ENCODE results near the gene WDR64. TPM values are rescaled to one million over a fixed set of nuclear protein-coding genes. Genes with fewer than 3 reads are reported as not detected.
"Not testable (repeated sequence)": the region's sequence is repeated elsewhere in the genome, so short reads cannot be mapped to it uniquely, and the experiment has no call there.

WDR64 gene
- total RNA-seq, 2 experiments from 2014 or later, result 0.21 to 0.31 TPM

DNA sequence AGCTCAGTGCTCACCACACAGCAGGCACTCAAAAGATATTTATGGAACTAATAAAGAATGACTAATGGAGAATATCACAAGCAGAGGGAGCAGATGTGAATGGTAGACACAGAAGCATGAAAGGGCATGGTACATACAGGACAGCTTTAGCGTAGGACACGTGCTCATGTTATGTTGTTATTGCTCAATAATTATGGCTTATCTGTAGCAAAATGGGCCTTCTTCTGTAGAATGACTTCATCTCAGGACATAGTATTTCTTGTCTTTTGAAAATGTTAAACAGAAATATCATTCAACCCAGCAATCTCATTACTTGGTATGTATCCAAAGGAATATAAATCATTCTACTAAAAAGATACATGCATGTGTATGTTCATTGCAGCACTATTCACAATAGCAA is 137.0 kb downstream of the WDR64 start:
- Mint-ChIP-seq H3K27me3 (ENCODE audit: low read depth) (no peaks in the 10 kb centered on the region), H3K4me3 (no peak overlapping the region), H3K4me1 (ENCODE audit: low read depth) (no peaks in the 10 kb centered on the region), H3K36me3 (ENCODE audit: low read depth) (no peaks in the 10 kb centered on the region), H3K27ac (no peak overlapping the region), H3K9me3 (ENCODE audit: insufficient read depth) (no peaks in the 10 kb centered on the region)
- ChIA-PET POLR2A (no interaction called here), CTCF (no interaction called here)
- no peak for ATAC-seq
- no peak for DNase-seq

DNA sequence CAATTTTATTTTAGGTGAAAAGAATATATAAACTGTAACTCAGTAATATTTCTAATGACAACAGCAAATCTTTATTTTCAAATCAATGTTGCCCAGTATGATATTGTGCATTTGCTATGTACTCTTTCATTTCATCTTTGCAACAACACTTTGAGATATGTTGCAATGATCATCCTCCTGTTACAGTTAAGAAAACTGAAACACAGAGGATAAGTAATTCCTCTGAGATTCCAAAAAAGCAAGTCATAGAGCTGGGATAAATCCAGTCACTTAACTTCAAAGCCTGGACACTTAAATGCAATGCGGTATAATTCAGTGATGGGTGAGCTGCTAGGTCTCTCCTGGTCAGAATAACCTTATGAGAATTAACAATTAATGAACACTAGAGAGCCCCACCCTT is 147.3 kb downstream of the WDR64 start:
- H3K27ac Mint-ChIP-seq, result no peak overlapping the region
- no peak overlapping the region for H3K4me3 Mint-ChIP-seq
- ATAC-seq (no peak), DNase-seq (no peak)
- no peaks in the 10 kb centered on the region for H3K9me3 Mint-ChIP-seq (ENCODE audit: insufficient read depth)
- ChIA-PET CTCF (interaction anchor here (1.3 to 1.5 kb wide), 2 partner anchors 17 to 188 kb away, joined by 3 read pairs; no protein-coding TSS in a partner anchor), POLR2A (no interaction called here)
- no peaks in the 10 kb centered on the region for H3K36me3 Mint-ChIP-seq (ENCODE audit: low read depth)
- peaks cover 2% of the 10 kb centered on the region for H3K27me3 Mint-ChIP-seq (ENCODE audit: low read depth)
- no peaks in the 10 kb centered on the region for H3K4me1 Mint-ChIP-seq (ENCODE audit: low read depth)

DNA sequence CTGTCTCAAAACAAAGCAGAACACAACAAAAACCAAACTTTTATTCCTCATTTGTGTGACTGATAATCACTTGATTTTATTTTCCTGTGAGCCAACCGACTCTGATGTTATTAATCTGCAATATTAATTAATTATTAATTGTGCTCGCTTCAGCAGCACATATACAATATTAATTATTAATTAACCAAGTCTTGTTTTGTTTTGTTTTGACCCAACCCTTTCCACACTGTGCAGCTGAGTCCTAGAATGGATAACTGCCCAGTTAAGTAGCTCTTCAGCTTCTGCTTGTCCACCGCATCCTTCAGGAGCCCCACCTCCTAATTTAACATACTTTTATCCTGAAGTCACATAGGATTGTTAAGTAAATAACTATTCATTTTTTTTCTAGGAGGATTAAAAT is 148.6 kb downstream of the WDR64 start:
- no peaks in the 10 kb centered on the region for H3K9me3 Mint-ChIP-seq (ENCODE audit: insufficient read depth)
- no peak overlapping the region for H3K27ac Mint-ChIP-seq
- peaks cover 2% of the 10 kb centered on the region for H3K27me3 Mint-ChIP-seq (ENCODE audit: low read depth)
- CTCF ChIA-PET, result interaction anchor here (1.3 to 1.5 kb wide), 2 partner anchors 15 to 190 kb away, joined by 3 read pairs; no protein-coding TSS in a partner anchor
- no peaks in the 10 kb centered on the region for H3K4me1 Mint-ChIP-seq (ENCODE audit: low read depth)
- ATAC-seq, result no peak
- no peak overlapping the region for H3K4me3 Mint-ChIP-seq
- POLR2A ChIA-PET, result interaction anchor here (0.6 kb wide), 1 partner anchor 764 kb away, joined by 3 read pairs; no protein-coding TSS in a partner anchor
- H3K36me3 Mint-ChIP-seq (ENCODE audit: low read depth), result no peaks in the 10 kb centered on the region
- DNase-seq, result no peak

DNA sequence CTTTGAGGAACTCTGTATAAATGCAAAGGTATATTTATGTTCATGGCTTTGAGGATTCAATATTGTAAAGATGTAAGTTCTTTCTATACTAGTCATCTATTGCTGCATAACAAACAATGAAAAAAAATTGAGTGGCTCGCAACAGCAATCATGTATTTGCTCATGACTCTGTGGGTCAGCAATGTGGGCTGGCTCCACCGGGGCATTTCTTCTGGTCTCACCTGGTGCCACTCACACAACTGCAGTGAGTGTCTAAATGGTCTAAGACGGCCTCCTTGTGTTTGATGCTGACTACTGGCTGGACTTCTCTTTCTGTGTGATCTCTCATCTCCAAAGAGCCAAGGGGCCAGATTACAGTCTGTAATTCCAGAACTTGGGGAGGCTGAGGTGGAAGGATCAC is 150.8 kb downstream of the WDR64 start:
- ATAC-seq (no peak), DNase-seq (no peak)
- Mint-ChIP-seq H3K27me3 (ENCODE audit: low read depth) (peaks cover 2% of the 10 kb centered on the region), H3K4me1 (ENCODE audit: low read depth) (no peaks in the 10 kb centered on the region), H3K36me3 (ENCODE audit: low read depth) (no peaks in the 10 kb centered on the region), H3K4me3 (no peak overlapping the region), H3K9me3 (ENCODE audit: insufficient read depth) (no peaks in the 10 kb centered on the region), H3K27ac (no peak overlapping the region)
- ChIA-PET POLR2A (no interaction called here), CTCF (no interaction called here)

DNA sequence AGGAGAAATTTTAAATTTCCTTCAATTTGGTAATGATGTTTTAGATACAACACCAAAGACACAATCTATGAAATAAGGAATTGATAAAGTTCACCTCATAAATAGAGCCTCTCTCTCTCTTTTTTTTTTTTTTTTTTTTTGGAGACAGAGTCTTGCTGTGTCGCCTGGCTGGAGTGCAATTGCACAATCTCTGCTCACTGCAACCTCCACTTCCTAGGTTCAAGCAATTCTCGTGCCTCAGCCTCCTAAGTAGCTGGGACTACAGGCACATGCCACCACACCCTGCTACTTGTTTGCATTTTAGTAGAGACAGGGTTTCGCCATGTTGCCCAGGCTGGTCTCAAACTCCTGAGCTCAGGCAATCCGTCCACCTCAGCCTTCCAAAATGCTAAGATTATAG is 152.6 kb downstream of the WDR64 start:
- H3K27ac Mint-ChIP-seq; H3K9me3 Mint-ChIP-seq (ENCODE audit: insufficient read depth); H3K4me3 Mint-ChIP-seq; H3K4me1 Mint-ChIP-seq (ENCODE audit: low read depth); H3K36me3 Mint-ChIP-seq (ENCODE audit: low read depth); CTCF ChIA-PET; H3K27me3 Mint-ChIP-seq (ENCODE audit: low read depth); POLR2A ChIA-PET; DNase-seq; ATAC-seq: not testable (repeated sequence)

DNA sequence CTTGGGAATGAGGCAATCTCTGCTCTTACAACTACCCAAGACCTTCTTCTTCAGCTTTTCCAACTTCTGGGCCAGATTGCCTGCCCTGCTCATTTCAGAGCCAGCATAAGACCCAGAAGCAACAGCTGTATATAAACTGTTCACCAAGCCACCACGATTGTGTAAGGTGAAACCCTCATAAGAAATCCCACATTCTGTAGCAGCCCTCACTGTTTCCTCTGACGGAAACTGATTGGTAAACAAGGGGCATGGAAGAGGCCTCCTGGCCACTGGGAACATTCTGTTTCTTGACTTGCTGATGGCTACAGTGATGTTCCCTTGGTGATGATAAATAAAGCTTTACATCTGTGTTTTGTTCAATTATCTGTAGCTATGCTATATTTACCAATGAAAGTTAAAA is 156.2 kb downstream of the WDR64 start:
- no peak overlapping the region for H3K4me3 Mint-ChIP-seq
- DNase-seq (no peak), ATAC-seq (no peak)
- H3K27me3 Mint-ChIP-seq (ENCODE audit: low read depth), result no peaks in the 10 kb centered on the region
- POLR2A ChIA-PET, result interaction anchor here (1.0 kb wide), 1 partner anchor 16 kb away, joined by 3 read pairs; no protein-coding TSS in a partner anchor
- no peaks in the 10 kb centered on the region for H3K4me1 Mint-ChIP-seq (ENCODE audit: low read depth)
- CTCF ChIA-PET, result interaction anchor here (0.7 kb wide), 1 partner anchor 102 kb away, joined by 3 read pairs; no protein-coding TSS in a partner anchor
- no peak overlapping the region for H3K27ac Mint-ChIP-seq
- no peaks in the 10 kb centered on the region for H3K9me3 Mint-ChIP-seq (ENCODE audit: insufficient read depth)
- H3K36me3 Mint-ChIP-seq (ENCODE audit: low read depth), result no peaks in the 10 kb centered on the region

DNA sequence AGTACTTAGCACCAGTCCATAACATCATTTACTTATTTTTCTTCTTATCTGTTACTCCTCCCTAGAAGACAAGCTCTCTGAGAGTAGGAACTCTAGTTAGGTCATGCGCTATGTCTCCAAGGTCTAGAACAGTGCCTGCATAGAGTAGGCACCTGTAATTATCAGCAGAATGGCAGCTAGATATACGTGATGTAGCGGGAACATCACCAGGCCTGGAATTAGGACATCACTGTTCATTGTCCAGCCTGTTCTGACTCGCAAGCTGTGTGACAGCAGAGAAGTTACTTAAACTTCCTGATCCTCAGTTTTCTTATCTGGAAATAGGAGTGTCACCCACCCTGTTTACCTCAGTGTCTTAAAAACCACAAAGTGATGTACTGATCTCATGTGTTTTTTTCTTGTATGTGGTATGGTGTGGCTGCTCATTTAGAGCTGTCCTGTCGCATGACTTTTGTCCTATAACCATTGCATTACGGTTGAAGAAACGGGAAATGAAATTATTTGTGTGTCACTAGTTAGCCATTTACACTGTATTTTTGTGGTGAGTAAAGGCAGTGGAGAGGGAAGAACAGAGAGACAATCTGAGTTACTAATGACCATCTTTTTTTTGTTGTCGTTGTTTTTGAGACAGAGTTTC is 158.8 kb downstream of the WDR64 start:
- ChIA-PET POLR2A (no interaction called here), CTCF (no interaction called here)
- H3K27ac Mint-ChIP-seq, result no peak overlapping the region
- H3K27me3 Mint-ChIP-seq (ENCODE audit: low read depth), result no peaks in the 10 kb centered on the region
- H3K4me3 Mint-ChIP-seq, result no peak overlapping the region
- H3K36me3 Mint-ChIP-seq (ENCODE audit: low read depth), result no peaks in the 10 kb centered on the region
- no peaks in the 10 kb centered on the region for H3K9me3 Mint-ChIP-seq (ENCODE audit: insufficient read depth)
- ATAC-seq (no peak), DNase-seq (no peak)
- H3K4me1 Mint-ChIP-seq (ENCODE audit: low read depth), result no peaks in the 10 kb centered on the region

DNA sequence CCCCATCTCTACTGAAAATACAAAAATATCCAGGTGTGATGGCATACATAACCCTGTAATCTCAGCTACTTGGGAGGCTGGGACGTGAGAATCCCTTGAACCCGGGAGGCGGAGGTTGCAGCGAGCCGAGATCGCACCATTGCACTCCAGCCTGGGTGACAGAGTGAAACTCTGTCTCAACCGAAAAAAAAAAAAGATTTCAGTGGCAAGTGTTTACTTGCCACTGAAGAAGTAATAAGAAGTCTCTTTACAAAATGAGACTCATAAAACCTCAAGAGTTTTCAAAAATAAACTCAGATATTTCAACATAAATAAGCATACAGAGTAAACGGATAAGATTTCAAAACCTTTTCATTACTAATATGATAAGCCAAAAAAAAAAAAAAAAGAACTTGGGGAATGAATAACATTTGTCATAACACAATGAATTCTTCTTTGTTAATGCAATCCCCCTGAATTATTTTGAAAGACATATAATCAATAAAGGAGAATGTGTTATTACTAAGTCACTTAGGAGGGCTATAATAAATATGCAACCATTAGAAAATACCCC is 161.8 kb downstream of the WDR64 start:
- H3K4me3 Mint-ChIP-seq, result no peak overlapping the region
- no peaks in the 10 kb centered on the region for H3K4me1 Mint-ChIP-seq (ENCODE audit: low read depth)
- ATAC-seq (no peak), DNase-seq (no peak)
- H3K27me3 Mint-ChIP-seq (ENCODE audit: low read depth), result no peaks in the 10 kb centered on the region
- no peaks in the 10 kb centered on the region for H3K36me3 Mint-ChIP-seq (ENCODE audit: low read depth)
- no peaks in the 10 kb centered on the region for H3K9me3 Mint-ChIP-seq (ENCODE audit: insufficient read depth)
- ChIA-PET POLR2A (no interaction called here), CTCF (no interaction called here)
- no peak overlapping the region for H3K27ac Mint-ChIP-seq

DNA sequence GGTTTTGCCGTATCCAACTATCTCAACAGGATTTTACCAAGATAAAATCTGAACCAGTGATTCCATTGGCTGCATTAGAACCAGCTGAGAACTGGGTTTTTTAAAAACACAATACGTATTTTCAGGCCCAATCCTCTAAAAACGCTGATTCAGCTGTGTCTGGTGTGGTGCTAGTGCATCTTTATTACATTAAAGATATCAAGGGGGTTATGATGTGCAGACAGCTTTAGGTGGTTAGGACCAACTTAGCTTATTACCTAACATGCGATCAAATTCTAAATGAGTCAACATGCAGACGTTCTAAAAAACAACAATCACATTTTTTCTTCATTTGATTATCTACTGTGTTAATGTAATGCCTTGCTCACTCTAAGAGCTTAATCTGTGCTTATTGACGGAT is 163.9 kb downstream of the WDR64 start:
- POLR2A ChIA-PET, result no interaction called here
- H3K27me3 Mint-ChIP-seq (ENCODE audit: low read depth), result peaks cover 2% of the 10 kb centered on the region

DNA sequence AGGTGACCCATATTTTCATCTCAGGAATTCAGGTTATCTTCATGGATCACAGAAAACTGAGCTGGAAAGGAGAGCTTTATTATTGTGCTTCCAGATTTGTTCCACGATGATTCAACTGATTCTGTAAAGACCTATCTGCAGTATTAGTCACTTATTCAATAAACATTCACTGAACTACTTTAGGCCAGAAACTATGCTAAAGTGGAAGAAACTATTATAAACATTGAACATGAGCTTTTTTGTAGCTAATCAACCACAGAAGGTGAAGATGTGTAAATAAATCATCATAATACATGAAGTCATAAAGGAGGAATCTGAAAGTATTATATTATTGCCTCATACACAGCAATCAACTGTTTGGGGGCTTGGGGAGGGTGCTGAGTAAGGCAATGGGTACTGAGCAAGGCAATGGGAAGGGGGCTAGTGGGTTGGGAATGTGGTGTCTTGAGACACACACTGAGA is 165.3 kb downstream of the WDR64 start:
- Mint-ChIP-seq H3K9me3 (ENCODE audit: insufficient read depth) (no peaks in the 10 kb centered on the region), H3K4me1 (ENCODE audit: low read depth) (no peaks in the 10 kb centered on the region), H3K36me3 (ENCODE audit: low read depth) (no peaks in the 10 kb centered on the region), H3K27ac (no peak overlapping the region), H3K27me3 (ENCODE audit: low read depth) (peaks cover 2% of the 10 kb centered on the region), H3K4me3 (no peak overlapping the region)
- POLR2A ChIA-PET, result no interaction called here
- DNase-seq (no peak), ATAC-seq (no peak)
- CTCF ChIA-PET, result no interaction called here

More for the DNA sequence above, 163.9 kb downstream of the WDR64 start:
- DNase-seq (no peak), ATAC-seq (no peak)
- CTCF ChIA-PET, result interaction anchor here (0.8 kb wide), 1 partner anchor 16 kb away, joined by 3 read pairs; no protein-coding TSS in a partner anchor
- Mint-ChIP-seq H3K9me3 (ENCODE audit: insufficient read depth) (no peaks in the 10 kb centered on the region), H3K4me1 (ENCODE audit: low read depth) (no peaks in the 10 kb centered on the region), H3K36me3 (ENCODE audit: low read depth) (no peaks in the 10 kb centered on the region), H3K4me3 (no peak overlapping the region), H3K27ac (no peak overlapping the region)

DNA sequence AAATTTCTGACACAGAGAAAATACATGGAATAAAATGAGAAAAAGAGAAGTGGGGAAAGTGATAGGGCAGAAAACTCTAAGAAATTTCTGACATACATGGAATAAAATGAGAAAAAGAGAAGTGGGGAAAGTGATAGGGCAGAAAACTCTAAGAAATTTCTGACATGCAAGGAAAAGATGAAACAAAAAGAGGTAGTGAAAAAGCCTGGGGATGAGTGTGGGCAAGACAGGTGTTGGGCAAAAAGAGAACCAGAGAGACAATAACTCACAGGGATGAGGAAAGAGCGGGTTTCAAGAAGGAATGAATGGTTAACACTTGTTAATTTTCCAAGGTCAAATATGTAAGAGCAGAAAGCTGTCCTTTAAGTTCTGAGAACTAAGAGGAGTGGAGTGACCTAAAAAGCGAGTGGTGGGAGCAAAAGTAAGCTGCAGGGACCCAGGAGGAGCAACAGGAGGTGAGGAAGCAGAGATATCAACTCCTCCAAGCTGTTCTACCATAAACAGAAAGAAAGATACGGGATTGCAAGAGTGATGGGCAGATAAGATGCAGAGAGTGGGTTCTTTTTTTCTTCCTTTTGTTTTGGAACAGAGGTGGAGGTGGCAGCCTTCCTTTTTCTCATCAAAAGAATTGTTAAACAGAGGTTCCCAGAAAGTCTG is 166.0 kb downstream of the WDR64 start:
- ATAC-seq, result no peak
- H3K27me3 Mint-ChIP-seq (ENCODE audit: low read depth), result peaks cover 2% of the 10 kb centered on the region
- H3K27ac Mint-ChIP-seq, result no peak overlapping the region
- CTCF ChIA-PET, result no interaction called here
- no peaks in the 10 kb centered on the region for H3K9me3 Mint-ChIP-seq (ENCODE audit: insufficient read depth)
- no peak overlapping the region for H3K4me3 Mint-ChIP-seq
- H3K36me3 Mint-ChIP-seq (ENCODE audit: low read depth), result no peaks in the 10 kb centered on the region
- DNase-seq, result no peak
- H3K4me1 Mint-ChIP-seq (ENCODE audit: low read depth), result no peaks in the 10 kb centered on the region
- POLR2A ChIA-PET, result no interaction called here

DNA sequence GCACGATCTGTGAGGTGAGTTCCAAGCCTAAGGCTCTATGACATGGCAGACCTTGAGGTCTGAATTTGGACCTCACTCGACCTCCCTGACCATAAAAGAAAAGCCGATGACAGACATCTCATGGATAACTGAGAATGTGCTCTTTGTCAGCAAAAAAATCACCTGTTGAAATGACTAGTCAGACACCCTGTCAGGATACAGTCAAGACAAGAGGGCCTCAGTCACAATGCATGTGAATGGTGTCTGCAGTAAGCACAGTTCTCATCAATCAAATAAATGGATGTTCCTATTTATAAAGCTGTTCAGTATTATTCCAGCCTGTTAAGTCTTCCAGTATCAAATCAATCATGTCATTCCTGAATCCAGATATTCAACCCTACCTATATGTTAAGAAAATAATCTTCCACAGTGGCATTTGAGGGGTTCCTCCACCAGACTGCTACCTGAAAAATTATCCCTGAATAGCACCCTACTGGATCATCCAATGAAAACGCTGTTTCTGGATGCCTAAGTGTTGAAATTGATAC is 167.3 kb downstream of the WDR64 start:
- DNase-seq (no peak), ATAC-seq (no peak)
- H3K4me3 Mint-ChIP-seq, result no peak overlapping the region
- H3K4me1 Mint-ChIP-seq (ENCODE audit: low read depth), result no peaks in the 10 kb centered on the region
- no peaks in the 10 kb centered on the region for H3K36me3 Mint-ChIP-seq (ENCODE audit: low read depth)
- H3K27ac Mint-ChIP-seq, result no peak overlapping the region
- ChIA-PET CTCF (no interaction called here), POLR2A (no interaction called here)
- peaks cover 2% of the 10 kb centered on the region for H3K27me3 Mint-ChIP-seq (ENCODE audit: low read depth)
- H3K9me3 Mint-ChIP-seq (ENCODE audit: insufficient read depth), result no peaks in the 10 kb centered on the region

Data from activated CD8-positive, alpha-beta T cell treated with anti-CD3 and anti-CD28 coated beads, Interleukin-2, amount 10 ng/mL, durations not matched to agents 7 days and 5 days (primary cell).